GM23248 (cell line): Measurements from ENCODE around the gene PGP.

ENCODE experiments used
- EZH2 ChIP-seq: fragments of 200-600 bp; sonication (generic); IDR thresholded peaks from 2 replicates; pipeline ENCODE4 v1.6.1; 2018; ENCODE audit warnings: antibody characterized with exemption, mild to moderate bottlenecking; ENCODE audit not compliant: insufficient read depth, poor library complexity, severe bottlenecking
- EZH2phosphoT487 ChIP-seq: fragments of 200-600 bp; sonication (generic); IDR thresholded peaks from 2 replicates; pipeline ENCODE4 v1.6.1; 2018; ENCODE audit warnings: antibody characterized with exemption, moderate library complexity, mild to moderate bottlenecking, low read depth; ENCODE audit not compliant: insufficient read depth

- TF ChIP-seq EZH2 (no peak), EZH2phosphoT487 (no peak)
Measured at GRCh38 chr16:2216330-2216729, 1.7 kb upstream of the PGP start.
